Measurements from ENCODE around the gene OR7D2.

DNA sequence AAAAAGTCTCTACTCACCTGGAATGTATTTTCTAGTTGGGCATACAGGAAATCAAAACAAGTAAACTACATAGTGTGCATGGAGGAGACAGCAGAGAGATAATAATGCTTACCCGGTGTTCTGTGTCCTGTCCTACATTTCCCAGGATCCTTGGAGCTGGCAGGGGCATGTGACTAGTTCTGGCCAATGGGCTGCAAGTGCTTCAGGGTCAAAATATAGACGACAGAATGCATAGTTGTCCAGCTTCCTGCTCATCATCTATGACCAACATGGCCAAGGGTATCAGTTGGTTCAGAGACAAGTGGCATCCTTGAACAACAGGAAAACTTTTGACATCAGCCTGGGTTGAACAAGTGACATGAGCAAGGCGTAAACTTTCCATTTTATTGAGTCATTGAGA is 30.1 kb upstream of the OR7D2 start:
- TF ChIP-seq, protein P1, sequence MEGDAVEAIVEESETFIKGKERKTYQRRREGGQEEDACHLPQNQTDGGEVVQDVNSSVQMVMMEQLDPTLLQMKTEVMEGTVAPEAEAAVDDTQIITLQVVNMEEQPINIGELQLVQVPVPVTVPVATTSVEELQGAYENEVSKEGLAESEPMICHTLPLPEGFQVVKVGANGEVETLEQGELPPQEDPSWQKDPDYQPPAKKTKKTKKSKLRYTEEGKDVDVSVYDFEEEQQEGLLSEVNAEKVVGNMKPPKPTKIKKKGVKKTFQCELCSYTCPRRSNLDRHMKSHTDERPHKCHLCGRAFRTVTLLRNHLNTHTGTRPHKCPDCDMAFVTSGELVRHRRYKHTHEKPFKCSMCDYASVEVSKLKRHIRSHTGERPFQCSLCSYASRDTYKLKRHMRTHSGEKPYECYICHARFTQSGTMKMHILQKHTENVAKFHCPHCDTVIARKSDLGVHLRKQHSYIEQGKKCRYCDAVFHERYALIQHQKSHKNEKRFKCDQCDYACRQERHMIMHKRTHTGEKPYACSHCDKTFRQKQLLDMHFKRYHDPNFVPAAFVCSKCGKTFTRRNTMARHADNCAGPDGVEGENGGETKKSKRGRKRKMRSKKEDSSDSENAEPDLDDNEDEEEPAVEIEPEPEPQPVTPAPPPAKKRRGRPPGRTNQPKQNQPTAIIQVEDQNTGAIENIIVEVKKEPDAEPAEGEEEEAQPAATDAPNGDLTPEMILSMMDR (IDR thresholded peaks at IDR 0.05), result no peak
- no peak for TF ChIP-seq POLR2A (IDR thresholded peaks at IDR 0.05)

All from lower leg skin (tissue), 3 donors.